Fibroblast of peridontal ligament (primary cell): ENCODE measurements around the gene PDE5A.
A peak's percentile ranks its signal among the peaks of the same experiment; 100 is the strongest.

Experiments
- DNase-seq: peaks from one replicate; pipeline ENCODE4 v3.0.0-alpha.2; 2010; ENCODE audit errors: extremely low read depth

The PDE5A gene

DNA sequence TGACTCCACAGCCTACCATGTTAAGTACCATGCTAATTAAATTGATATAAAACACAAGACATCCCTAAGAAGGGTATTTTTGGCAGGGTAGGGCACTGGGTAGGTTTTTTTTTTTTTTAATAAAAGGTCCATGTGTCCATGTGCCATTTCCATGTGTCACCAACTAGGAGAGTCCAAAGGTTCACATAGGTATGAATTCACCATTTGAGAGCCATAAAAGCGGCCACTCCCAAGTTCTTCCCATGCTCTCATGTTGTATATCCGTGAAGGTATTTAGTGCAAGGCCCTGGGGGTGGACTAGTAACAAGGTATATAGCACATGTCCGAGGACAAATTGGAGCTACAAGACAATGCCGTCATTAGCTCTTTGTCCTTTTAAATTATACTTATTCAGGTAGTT, 107.3 kb downstream of the PDE5A start:
- DNase-seq: no peak

DNA sequence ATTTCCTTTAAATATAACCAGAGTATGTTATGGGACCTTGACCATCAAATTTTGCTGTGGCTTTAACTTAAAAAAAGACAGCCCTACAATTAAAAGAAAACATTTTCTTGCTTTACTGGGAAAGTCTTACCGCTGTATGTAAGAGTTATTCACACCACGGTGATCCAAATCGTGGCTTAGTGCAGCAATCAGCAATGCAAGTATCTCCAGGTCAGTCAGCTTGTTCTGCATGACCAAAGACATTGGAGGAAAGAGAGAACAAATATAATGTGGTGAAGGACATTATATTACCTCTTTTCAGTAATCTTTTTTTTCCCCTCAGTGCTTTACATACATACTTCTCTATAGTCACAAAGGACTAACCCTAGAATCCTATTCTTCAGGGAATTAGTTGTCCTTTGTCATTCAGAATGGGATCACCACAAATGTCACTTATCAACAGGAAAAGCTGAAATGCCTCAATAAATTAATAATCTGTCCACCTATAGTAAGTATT, 109.6 kb downstream of the PDE5A start:
- DNase-seq: no peak

DNA sequence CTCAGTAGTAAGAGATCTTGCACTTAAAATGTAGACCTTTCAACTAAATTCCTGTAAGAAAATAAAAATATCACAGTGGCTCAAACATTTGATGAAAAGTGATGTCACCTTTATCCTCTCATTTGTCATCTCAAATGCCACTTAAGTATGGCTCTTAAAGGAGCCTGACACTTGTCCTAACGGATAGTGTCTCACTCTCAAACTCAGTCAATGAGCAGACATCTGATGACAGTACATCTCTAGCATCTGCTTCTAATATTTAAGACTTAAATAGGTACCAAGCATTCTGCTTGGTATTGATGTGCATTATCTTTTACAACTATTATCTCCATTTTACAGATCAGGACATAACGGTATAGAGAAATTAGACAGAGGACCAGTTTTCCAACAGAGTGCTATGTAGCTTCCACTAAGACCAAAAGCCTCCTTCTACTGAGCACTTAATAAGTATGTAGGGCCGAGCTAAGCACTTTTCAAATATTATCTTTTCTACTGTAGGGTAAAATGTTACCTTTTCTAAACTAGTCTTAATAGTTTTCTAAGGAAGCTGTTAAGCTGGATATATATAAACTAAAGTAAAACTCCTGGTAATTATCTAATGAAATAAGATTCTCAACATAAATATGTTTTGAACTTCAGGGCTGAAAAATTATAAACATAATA, 110.2 kb downstream of the PDE5A start:
- no peak for DNase-seq

DNA sequence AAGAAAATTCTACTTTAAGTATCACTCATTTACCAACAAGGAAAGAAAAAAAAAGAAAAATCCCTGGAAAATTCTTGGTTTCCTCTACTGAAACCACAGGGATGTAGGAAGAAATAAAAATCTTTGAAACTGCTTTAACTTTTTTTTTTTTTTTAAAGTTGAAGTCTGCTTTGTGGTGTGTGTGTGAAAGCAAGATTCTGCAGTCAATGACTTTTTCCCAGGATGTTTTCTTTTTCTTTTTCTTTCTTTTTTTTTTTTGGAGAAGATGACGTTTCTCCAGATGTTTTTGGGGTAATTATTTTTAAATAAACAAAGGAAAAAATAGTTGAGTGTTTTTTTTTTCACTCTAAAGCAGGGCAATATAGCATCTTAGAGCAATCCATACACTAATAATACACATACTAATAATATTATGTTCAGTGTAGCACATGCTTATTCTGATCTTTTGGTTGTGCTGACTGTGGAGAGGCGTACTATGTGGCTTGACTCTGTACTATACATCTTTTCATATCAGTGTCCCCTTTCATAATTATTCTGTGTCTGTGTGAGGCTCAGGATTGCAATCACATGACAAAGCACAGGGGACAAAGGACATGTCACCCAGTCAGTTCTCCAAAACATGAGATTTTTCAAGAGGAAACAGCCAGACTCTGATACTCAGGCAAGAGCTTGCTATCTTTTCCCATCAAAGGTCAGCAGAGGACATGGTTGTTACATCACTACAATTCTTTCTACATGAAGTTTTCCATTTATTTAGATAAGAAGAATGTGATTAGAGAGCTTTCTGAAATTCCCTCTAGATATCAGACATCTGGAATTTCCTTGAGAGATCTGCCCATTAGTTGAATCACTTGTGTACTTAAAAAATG, 111.0 kb downstream of the PDE5A start:
- peak; percentile 91 for DNase-seq

DNA sequence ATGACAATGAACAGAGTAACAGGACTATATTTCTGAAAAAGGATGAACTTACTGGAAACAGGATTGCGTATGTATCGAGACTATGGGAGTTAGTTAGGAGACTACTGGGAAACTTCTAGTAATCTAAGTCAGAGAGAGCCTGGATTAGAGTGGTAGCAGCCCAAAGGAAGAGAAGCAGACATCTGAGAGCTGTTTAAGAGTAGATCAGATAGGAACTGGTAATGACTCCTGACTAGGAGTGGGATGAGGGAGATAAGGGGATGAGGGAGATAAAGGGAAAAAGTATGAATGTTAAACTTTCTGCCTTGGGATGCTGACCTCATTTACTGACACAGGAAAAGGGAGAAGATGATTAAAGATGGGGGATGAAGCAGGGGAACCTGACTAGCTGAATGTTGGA, 116.2 kb downstream of the PDE5A start:
- no peak for DNase-seq

DNA sequence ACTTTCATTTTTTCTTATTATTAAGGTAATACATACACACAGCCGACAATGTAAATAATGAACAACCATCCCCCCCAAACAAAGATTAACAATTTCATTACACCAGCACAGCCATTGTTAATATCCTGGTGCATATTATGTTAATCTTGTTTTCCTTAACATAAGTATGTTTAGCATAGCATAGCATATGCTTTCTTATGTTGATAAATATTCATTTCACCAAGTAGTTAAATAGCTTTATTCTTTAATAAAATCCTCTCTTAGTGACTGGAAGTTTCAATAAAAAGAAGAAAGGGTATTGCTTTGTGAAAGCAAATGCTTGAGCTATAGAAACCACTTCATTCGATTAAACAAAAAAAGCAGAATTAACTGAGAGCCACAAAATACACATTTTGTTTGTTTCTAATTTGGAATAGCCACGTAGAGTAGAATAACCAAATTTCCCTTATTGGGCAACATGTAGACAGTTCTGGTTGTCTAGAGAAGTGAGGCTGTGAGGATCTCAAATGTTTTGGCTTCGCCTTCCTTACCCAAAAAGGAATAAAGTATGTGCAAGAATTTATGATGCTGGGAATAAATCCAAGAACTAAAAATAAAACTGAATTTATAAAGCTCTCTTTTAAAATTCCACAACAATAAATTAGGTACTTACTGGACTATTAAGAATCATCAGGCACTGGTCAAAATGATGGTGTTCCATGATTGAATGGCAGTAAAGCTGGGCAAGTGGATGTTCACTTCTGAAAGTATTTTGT, 118.0 kb downstream of the PDE5A start:
- peak; percentile 83 for DNase-seq

DNA sequence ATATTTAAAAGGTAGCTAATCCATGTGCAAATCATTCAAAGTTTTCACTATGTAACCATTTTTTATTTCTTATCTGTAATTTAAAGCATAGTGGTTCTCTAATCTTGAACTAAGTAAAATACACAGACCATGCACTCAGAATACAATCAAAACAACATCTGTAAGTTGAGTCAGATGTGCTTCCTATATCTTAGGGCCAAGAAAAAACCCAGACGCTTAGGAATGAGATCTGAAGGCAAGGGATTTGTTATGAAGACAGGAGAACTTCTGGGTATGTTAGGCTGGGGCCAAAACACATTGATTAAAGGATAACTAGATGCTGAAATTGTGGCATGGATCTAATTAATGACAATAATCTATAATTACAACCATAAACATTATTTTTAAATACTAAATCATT, 120.3 kb downstream of the PDE5A start:
- peak; percentile 47 for DNase-seq

DNA sequence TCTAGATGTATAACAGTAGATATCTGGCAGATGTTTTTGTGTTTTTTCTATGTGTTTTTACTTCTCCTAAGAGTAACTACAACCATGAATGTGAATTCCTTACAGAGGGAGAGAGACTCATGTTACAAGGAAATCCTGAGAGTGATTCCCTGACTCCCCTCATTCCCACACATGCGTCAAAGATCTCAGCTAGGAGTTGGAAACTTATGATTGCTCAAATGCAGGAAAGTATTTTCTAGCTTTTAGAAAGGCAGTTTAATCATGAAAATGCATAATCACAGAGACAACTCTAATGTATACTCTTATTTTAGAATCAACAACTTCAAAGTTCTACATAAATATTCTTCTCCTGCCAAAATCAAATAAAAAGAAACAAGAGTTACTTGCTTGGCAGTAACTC, 121.8 kb downstream of the PDE5A start:
- DNase-seq: peak; percentile 84

DNA sequence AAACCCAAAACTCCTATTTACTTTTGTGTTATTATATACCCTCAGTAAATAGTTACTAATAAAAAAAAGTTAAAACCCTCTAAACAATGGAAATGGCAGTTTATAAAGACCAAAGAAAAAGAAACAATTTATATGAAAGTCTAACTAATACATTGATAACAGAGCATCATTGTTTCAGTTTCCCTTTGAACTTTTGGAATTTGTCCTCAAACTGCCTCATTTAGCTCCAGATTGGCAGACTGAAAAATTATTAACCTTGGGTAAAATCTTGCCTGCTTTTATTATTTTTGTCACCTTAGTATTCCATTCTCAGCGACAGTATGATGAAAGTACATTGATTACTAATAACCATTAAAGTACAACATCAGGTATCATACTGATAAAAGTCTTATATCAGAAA, 124.0 kb downstream of the PDE5A start:
- DNase-seq: no peak

DNA sequence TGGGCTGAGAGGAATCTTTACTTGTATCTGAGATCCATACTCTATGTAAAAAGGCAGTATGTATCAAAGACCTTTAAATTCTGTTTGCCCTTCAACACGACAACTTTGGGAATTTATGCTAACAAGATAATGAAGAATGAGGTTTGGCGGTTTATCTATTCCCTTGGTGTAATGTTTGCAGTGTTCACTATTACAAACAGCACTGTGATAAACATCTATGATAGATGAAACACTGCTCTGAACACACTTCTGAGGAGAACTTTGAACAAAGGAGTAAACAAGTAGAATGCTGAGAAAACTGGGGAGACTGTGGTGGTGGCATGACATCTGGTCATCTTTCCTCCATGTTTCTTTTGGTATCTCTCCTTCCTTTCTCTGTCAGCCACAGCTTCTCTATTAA, 126.9 kb downstream of the PDE5A start:
- no peak for DNase-seq

DNA sequence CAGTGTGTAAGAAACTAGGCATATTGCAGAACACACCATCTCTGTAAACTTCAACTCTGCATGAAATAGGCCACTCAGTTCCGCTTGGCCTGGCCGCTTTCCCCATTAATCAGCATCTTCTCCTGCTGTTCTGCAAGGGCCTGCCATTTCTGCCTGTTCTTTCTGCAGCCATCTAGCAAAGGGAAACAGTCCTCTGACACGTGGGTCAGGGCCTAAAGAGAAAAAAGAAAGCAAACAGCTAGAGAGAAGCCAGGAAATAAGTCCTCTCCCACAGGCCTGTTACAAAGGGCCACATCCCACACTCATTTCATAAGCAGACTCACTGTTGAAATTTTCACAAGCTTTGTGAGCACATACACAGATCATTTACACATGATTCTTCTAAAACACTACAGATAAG, 130.1 kb downstream of the PDE5A start:
- peak; percentile 57 for DNase-seq

DNA sequence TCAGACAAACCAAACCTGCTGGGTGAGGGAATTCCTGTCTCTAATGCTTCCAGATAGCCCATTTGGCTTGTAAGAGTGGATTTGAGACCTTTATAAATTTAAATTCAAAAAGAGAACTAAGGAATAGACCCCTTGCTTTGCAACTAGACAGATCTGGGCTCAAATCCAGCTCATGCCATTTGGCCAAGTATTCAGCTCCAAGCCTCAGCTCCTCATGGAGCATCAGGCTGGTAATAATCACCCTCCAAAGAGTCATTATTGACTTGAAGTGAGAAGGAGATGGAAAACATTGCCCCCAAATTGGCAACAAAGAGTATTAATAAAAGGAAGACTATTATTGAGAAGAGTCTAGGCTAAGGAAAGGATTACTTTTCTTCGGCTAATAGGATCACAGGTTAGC, 134.7 kb downstream of the PDE5A start:
- no peak for DNase-seq

DNA sequence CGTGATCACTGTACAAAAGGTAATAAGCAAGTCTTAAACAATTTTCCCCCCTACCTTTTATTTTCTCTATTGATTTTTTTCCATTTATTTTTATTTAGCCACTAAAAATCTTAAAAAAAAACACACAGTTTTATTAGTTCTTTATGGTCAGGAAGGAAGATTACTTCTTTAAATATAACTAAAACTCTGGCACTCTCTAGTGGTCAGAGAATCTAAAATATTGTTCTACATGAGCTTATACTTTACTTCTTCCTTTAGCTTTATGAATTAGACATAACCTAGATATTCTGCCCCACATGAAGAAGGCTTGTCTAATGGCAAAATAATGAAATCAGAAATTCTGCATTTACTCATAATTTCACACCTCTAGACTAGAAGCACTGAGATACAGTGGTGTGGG, 135.2 kb downstream of the PDE5A start:
- peak; percentile 51 for DNase-seq

DNA sequence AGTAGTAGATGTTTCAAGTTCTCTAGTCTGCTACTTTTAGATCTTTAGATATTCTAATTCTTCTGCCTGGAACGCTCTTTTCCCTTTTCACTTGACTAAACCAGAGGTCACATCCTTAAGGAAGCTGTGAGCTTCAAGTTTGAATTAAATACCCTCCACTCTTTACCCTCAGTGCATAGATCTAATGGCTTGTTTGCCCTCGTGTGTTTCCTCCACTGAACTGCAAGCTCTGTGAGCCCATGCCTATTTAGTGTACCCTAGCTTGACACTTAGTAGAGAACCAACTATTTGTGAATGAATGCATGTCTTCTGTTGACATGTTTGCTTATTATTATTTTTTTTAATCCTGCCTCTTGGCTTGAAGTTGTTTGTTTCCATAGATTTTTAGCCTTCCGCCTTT, 138.3 kb downstream of the PDE5A start:
- DNase-seq: peak; percentile 56

DNA sequence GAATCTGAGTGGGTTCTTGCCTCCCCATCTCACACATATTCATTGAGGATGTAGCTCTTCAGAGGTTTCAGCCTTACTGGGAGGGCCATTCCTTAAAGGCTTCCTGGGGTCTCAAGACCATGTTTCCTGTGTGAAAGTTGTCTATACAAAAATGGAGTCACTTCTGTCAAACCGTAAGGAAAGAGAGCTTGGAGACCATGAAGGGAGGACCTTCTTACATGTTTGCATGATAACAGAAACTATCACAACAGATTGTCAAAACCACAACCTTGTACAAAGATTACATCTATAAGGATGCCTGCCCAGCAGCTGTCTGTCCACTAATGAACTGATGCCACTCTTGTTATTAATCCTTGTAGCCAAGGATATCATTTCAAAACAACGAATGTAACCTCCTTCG, 139.3 kb downstream of the PDE5A start:
- no peak for DNase-seq

DNA sequence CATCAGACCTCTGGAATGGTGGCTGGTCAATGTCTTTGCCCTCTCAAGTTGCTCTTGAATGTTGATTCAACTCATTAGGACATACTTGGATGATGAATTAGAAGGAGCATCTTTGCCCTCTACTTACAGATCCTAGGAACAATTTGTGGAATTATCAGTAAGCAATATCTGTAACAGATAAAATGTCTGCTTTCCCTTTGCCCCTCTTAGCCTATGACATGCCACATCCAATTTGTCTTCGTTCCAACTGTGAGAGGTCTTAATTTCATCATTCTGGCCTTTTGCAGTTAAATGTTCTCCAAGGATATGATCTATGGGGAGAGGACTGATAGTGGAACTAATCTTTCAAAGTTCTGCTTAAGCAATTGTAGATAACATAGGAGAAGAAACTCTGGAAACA, 148.3 kb downstream of the PDE5A start:
- DNase-seq: no peak

DNA sequence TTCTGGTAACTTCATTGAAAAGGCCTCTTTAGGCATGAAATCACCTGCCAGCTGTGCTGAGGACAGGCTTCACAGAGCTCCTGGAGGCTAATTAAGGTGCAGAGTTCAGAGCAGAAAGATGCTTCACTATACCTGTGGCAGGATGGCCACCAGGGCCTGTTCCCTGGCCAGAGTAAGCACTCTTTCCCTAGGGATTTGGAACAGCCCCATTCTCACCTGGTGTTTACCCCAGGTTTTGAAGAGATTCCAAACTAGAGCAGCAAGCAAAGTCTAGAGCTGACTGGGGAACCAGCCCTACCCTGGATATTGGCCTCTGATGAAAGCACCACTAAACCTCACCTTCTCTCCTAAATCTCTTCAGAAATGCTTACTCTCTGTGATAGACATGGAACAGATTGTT, 148.8 kb downstream of the PDE5A start:
- DNase-seq: no peak

DNA sequence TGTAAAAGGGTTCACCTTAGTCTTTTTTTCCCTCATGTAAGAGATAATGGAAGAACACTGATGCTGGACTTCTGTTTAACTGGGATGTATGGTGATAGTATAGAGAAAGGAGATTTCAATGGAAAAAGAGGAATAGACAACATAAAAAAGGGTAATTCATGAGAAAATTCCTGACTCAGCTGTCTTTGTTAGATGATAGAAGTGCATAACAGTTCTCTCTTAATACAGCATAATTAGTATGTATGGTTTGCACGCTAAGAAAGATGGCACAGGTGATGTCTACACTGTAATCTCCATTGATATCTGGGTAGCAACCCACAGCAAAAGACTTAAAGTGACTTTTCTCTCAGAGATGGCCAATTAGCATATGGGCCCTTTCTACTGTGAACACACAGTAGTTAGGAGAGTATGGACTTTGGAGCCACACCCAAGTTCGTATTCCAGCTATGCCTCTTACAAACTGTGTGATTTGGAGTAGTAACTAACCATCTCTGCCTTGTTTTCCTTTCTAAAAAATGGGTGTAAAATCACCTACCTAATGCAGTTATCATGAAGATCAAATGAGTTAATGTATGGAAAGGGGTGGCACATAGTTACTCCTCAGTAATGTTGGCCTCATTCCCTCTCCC, 149.3 kb downstream of the PDE5A start:
- no peak for DNase-seq

DNA sequence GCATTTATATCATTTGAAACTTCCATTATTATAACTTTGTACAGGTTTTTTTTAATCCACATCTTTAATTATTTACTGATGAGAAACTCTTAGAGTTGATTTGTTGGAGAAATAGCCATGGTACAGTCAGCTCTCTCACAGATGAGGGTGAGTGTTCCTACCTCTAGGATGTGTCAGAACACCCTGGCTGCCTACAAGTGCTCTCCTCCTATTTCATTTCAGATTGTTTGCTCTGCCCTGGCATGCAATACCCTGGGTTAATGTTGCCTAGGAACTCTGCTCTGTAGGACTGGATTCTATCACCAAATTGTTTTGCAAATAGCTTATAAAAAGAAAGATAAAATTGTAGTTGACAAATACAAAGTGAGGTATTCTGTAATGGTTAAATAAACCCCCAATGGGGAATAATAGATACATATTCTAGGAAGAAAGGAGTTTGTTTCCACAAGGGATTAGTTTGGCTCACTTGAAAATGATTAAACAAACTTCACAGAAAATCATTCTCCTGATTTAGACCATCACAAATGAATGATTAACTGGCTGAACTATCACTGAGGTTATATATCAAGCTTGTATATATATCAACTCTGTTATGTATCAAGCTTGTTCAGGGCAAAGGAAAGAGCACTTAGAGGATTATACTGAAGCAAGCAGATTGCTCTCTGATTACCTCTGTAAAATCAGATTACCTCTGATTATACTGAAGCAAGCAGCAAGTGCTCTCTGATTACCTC, 150.0 kb downstream of the PDE5A start:
- peak; percentile 36 for DNase-seq

DNA sequence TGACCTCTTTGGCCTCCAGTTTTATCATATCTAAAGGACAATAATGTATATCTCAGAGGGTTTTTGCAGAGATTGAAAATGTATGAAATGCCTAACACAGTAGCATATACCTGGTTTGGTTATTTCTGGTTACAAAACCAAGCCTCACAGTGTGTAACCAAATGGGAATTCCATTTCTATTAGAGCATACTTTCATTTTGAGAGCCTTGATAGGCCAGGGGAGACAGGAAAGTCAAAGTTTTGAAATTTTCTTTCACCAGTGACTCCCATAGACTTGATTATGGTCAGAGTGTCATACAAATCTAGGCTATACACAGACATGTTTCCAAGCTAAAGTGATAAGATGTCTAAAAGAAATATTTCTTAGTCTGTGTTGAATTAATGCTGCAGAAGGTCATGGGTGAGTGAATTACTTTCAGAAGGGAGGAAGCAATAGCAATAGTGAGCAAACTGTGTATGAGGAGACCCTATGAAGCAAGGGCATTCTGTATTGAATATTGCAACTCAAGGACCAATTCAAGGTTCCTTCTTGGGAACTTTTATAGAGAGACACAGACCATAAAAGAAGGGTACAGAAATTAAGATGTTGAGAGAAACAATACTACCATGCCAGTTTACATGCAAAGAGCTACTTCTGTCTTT, 151.1 kb downstream of the PDE5A start:
- no peak for DNase-seq

DNA sequence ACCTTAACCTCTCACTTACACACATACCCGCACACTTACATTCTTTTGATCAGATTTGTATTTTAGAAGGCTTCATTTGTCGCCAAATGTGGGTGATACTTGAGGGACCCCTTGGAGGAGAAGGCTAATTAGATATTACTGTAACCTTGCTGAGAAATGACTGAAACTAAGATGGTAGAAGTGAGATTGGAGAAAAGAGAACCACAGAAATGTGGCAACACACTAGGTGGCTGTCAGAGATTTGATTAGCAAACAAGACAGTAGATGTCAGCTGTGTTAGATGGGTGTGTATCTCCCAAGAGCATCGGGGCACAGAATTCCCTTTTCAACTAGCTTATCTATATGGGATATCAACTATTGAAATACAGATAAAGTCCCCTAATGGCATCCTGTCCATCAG, 157.3 kb downstream of the PDE5A start:
- no peak for DNase-seq
